GM18507 (cell line): ENCODE data around the gene TMED8.
"Not testable (repeated sequence)": the region's sequence is repeated elsewhere in the genome, so short reads cannot be mapped to it uniquely, and the experiment has no call there.

Experiments
- DNase-seq: peaks from one replicate; pipeline ENCODE4 v3.0.0; 2011; ENCODE audit warnings: low read depth; ENCODE audit not compliant: insufficient read length; ENCODE audit errors: extremely low spot score
- FAIRE-seq: peaks from 2 replicates; lab custom pipeline; 2011; peaks lifted over from hg19 to GRCh38; lab: Jason Lieb, UNC

TMED8 gene

GRCh38 chr14:77372304-77372841 lies 4.5 kb downstream of the TMED8 start:
- DNase-seq (no peak), FAIRE-seq (peak; percentile 89)

- DNase-seq (no peak), FAIRE-seq (no peak)
Observed at GRCh38 chr14:77369285-77369684, 7.6 kb downstream of the TMED8 start.

- peak; percentile 48 for FAIRE-seq
- no peak for DNase-seq
Observed at GRCh38 chr14:77364146-77364545, 12.7 kb downstream of the TMED8 start.

DNA sequence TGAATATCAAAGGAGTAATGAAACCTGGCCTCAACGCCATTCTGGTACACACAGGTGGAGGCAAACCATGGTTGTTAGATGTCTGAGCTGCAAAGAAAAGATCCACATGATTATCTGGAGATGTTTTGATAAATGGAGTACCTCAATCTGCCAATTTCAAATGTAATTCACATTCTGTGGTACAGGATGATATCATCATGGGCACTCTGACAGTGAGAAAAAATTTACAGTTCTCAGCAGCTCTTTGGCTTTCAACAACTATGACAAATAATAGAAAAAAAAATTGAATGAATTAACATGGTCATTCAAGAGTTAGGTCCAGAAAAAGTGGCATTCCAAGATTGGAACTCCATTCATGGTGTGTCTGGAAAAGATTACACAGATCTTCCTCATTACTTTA lies 17.3 kb downstream of the TMED8 start:
- no peak for FAIRE-seq

GRCh38 chr14:77356899-77357298 lies 20.0 kb downstream of the TMED8 start:
- no peak for FAIRE-seq
- no peak for DNase-seq

More for the DNA sequence above, 17.3 kb downstream of the TMED8 start:
- no peak for DNase-seq

GRCh38 chr14:77355811-77356210 lies 21.1 kb downstream of the TMED8 start:
- FAIRE-seq (no peak), DNase-seq (no peak)

GRCh38 chr14:77353469-77354141 lies 23.3 kb downstream of the TMED8 start:
- FAIRE-seq (no peak), DNase-seq (no peak)

- no peak for FAIRE-seq
- no peak for DNase-seq
Observed at GRCh38 chr14:77347751-77348150, 29.1 kb downstream of the TMED8 start.

- no peak for DNase-seq
- no peak for FAIRE-seq
Observed at GRCh38 chr14:77346495-77346894, 30.4 kb downstream of the TMED8 start.

DNA sequence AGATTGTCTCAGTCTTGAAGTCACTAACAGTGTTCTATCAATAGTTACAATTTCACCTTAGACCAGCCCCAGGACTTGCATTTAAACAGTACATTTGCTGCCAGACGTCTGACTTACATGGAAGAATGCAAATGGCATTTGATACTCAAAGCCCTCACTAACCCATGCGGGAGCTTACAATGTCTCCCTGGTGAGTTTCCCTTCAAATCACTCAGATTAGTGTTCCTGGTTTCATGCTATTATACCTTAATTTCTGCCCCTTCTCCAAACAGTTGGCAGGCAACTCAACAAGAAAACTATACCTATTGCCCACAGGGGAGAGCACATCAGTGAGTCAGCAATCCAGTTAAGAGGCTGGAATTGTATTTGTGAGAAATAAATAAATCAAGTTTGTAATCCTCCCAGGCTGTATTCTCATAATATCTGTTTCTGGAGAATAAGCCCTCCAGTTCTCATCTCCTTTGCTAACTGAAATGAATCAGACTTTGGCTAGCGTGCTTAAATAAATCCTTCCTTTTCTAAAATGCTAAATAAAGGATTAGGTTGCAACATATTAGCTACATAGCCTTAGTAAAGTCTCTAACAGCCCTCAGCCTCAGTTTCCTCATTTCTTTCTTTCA lies 32.4 kb downstream of the TMED8 start:
- FAIRE-seq (no peak), DNase-seq (no peak)

DNA sequence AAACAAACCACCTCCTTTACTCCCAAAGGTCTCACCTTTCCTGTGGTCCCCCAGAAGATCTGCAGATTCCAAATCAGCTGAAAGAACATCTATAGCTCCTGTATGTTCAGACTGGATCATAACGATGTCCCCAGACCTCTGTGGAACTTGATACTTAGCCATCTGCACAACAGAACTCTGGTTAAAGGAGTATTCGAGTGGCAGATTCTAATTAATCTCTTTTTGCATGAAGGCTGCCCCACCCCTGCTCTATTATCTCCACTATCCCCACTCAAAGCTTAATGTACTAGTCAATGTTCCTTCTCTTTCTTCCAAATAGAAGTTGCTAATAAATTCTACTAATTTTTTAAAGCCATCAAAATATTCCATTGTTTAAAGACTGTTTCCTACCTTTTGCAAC lies 33.2 kb downstream of the TMED8 start:
- FAIRE-seq (no peak), DNase-seq (no peak)

DNA sequence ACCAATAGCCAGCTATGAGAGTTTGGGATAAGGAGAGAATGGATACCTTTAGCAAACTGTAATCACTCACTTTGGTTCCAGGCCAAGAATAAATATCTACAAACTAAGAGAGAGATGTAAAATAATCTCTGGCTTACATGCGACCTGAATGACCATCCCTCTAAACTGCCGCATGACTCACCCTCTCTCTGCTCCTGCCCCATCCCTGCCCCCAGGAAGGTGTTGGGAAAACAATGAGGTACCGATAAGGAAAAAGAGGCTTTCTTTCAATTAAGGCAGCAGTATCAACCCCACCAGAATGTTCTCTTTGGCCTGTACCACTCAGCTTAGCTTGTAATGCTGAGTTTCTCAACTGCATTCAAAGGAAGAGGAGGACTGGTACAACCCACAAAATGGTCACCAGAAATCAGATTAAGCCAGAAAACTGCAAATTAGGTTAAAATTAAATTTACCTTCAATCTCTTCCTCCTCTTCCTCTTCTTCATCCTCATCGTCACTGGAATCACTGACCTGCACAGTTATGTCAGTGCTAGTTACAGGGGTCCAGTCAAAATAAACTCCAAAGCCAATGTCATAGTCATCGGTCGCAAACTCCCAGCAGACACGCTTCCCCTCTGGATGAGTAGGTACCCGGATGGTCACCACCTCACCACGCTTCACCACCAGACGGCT lies 34.0 kb downstream of the TMED8 start:
- no peak for FAIRE-seq
- no peak for DNase-seq

GRCh38 chr14:77340389-77340788 lies 36.5 kb downstream of the TMED8 start:
- FAIRE-seq (no peak), DNase-seq (no peak)

- no peak for FAIRE-seq
- no peak for DNase-seq
Observed at GRCh38 chr14:77339407-77339806, 37.5 kb downstream of the TMED8 start.

GRCh38 chr14:77338302-77338701 lies 38.6 kb downstream of the TMED8 start:
- peak; percentile 48 for FAIRE-seq

GRCh38 chr14:77337880-77338279 lies 39.0 kb downstream of the TMED8 start:
- FAIRE-seq, result no peak
- DNase-seq, result no peak

More at GRCh38 chr14:77338302-77338701, 38.6 kb downstream of the TMED8 start:
- DNase-seq, result no peak

GRCh38 chr14:77337255-77337654 lies 39.6 kb downstream of the TMED8 start:
- not testable (repeated sequence) for DNase-seq, FAIRE-seq

- FAIRE-seq (no peak), DNase-seq (no peak)
Observed at GRCh38 chr14:77335576-77335975, 41.3 kb downstream of the TMED8 start.

DNA sequence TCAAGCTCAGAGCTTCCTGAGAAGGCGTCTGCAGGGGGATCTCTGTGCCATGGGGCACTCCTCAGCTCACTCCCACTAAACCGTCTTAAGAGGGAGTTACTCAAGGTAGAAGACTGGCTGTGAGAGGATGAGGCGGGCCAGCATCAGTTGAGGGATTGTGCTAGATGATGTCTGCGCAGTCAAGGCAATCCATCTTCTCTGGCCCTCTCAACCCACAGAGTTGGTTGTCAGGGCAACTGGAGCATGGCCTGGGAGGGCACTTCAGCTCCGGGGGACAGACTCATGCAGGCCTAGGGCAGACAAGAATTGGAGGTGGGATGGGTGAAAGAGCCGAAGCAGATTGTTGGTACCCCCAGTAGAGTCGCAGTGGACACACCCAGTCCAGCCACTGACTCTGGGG lies 47.0 kb downstream of the TMED8 start:
- DNase-seq (no peak), FAIRE-seq (no peak)

DNA sequence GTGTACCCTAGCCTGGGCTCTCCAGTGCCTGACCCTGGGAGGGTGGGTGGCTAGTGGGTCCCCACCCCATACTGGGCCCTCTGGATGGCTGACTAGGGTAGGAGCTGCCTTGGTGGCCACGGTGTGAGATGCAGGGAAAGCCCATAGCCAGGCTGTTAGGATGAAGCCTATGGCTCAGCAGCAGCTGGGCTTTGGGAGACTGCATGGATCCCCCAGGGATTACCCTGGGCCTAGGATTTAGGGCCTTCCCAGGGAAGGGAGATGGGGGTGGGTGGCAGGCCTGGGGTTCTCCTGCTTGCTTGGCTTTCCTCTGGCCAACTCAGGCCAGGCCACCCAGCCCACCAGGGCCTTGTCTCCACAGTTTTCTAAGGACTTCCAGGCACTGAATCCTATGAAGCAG lies 49.8 kb downstream of the TMED8 start:
- no peak for DNase-seq
- no peak for FAIRE-seq

GRCh38 chr14:77325746-77326094 lies 51.2 kb downstream of the TMED8 start:
- DNase-seq (no peak), FAIRE-seq (no peak)
